Peyer's patch (tissue), 4 donors: ENCODE results near the gene MRI1.

Source experiments
- POLR2A ChIP-seq, 2 donors: fragments of 450-650 bp; IDR thresholded peaks; one replicate each; pipeline ENCODE4 v1.5.1; 2017; ENCODE audit warnings: antibody characterized with exemption in 2 of 2, mild to moderate bottlenecking in 2 of 2, moderate library complexity in 2 of 2
- TF ChIP-seq, protein P1 (sequence below), 6 experiments: fragments of 450-650 bp in 4 of 6; fragments of 200-600 bp in 2 of 6; sonication (generic) in 1 of 6; IDR thresholded peaks; one replicate each; pipeline ENCODE4 v1.5.1; 2017 to 2019; ENCODE audit warnings: antibody characterized with exemption in 6 of 6, mild to moderate bottlenecking in 3 of 6, moderate library complexity in 1 of 6

DNA sequence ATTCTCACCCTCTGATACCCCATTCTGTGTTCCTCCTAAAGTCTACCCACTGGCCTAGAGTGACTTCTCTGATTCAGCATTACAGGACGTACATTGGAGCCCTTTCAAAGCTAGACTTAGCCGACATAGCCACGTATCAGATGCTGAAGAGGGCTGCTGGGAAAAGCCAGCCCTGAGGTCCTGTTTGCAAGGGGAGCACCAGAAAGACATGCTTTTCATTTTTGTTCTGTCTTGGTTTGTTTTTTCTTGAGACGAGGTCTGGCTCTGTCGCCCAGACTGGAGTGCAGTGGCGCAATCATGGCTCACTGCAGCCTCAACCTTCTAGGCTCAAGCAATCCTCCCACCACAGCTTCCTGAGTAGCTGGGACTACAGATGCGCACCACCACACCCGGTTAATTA is 24.7 kb downstream of the MRI1 start:
- TF ChIP-seq, protein P1, sequence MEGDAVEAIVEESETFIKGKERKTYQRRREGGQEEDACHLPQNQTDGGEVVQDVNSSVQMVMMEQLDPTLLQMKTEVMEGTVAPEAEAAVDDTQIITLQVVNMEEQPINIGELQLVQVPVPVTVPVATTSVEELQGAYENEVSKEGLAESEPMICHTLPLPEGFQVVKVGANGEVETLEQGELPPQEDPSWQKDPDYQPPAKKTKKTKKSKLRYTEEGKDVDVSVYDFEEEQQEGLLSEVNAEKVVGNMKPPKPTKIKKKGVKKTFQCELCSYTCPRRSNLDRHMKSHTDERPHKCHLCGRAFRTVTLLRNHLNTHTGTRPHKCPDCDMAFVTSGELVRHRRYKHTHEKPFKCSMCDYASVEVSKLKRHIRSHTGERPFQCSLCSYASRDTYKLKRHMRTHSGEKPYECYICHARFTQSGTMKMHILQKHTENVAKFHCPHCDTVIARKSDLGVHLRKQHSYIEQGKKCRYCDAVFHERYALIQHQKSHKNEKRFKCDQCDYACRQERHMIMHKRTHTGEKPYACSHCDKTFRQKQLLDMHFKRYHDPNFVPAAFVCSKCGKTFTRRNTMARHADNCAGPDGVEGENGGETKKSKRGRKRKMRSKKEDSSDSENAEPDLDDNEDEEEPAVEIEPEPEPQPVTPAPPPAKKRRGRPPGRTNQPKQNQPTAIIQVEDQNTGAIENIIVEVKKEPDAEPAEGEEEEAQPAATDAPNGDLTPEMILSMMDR (IDR thresholded peaks at IDR 0.05), result no peak
- no peak for TF ChIP-seq POLR2A (IDR thresholded peaks at IDR 0.05)
